Measurements from ENCODE around the gene ADAMTSL3. TPM values are rescaled to one million over a fixed set of nuclear protein-coding genes. Genes with fewer than 3 reads are reported as not detected.

The ADAMTSL3 gene
- total RNA-seq, 2 donors from 2014 or later = 12.2 to 21.2 TPM

DNA sequence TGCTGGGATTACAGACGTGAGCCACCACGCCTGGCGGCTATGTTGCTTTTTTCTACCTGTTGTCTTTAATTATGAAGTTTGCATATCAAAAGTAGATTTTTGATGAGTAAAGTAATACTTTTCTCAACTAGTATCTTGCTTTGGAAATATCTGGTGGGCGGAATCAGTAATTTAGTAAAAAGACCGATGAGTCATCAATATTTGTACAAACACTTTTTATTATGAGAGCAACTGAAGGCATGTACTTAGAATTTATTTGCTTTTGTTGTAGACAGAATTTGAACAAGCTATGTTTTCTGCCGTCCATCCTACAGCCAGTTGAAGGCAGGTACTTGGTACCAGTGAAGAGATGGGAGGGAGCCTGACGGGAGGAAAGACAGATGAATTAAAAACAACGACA lies 164.7 kb downstream of the ADAMTSL3 start:
- Histone ChIP-seq H3K27ac (no peak overlapping the region), H3K27me3 (no peaks in the 10 kb centered on the region), H3K4me1 (no peaks in the 10 kb centered on the region), H3K36me3 (no peaks in the 10 kb centered on the region), H3K4me3 (no peak overlapping the region), H3K9me3 (no peaks in the 10 kb centered on the region)
- no peak for DNase-seq (ENCODE audit: low spot score)
- TF ChIP-seq, protein P1, sequence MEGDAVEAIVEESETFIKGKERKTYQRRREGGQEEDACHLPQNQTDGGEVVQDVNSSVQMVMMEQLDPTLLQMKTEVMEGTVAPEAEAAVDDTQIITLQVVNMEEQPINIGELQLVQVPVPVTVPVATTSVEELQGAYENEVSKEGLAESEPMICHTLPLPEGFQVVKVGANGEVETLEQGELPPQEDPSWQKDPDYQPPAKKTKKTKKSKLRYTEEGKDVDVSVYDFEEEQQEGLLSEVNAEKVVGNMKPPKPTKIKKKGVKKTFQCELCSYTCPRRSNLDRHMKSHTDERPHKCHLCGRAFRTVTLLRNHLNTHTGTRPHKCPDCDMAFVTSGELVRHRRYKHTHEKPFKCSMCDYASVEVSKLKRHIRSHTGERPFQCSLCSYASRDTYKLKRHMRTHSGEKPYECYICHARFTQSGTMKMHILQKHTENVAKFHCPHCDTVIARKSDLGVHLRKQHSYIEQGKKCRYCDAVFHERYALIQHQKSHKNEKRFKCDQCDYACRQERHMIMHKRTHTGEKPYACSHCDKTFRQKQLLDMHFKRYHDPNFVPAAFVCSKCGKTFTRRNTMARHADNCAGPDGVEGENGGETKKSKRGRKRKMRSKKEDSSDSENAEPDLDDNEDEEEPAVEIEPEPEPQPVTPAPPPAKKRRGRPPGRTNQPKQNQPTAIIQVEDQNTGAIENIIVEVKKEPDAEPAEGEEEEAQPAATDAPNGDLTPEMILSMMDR (IDR thresholded peaks at IDR 0.05) = no peak

DNA sequence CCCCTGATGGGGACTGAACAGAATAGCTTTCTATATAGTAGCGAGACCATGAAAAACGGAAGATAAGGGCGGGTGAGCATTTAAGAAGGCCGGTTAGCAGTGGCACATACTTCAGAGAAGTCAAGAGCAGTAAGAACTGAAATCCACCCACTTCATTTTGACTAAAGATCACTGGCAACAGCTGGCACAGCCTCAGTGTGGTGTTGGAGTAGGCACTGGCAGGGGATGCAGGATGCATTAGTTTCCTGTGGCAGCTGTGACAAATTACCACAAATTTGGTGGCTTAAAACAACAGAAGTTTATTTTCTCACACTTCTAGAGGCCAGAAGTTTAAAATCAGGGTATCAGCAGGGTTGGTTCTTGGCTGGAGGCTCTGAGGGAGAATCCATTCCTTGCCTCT lies 176.5 kb downstream of the ADAMTSL3 start:
- no peaks in the 10 kb centered on the region for H3K36me3 ChIP-seq
- no peaks in the 10 kb centered on the region for H3K27me3 ChIP-seq
- no peak for DNase-seq (ENCODE audit: low spot score)
- no peaks in the 10 kb centered on the region for H3K9me3 ChIP-seq
- H3K27ac ChIP-seq = no peak overlapping the region
- H3K4me3 ChIP-seq = no peak overlapping the region
- H3K4me1 ChIP-seq = no peaks in the 10 kb centered on the region
- TF ChIP-seq, protein P1 (IDR thresholded peaks at IDR 0.05) = no peak

DNA sequence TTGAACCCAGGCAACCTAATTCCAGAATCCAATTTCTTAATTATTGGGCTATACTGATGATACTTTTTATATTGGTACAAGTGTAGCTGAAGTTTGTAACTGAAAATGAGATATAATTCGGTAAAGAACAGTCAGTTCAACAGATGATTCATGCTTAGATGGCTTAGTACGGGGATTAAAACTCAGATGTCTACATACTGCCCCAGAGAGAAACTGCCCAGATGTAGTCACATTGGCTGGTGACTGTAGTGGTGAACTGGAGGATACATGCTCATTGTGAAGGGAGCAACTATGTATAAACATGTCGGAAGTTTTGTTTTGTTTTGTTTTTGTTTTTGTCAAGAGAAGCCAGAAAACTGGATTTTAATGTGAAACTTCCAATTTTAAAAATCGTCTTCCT lies 179.6 kb downstream of the ADAMTSL3 start:
- TF ChIP-seq, protein P1 (IDR thresholded peaks at IDR 0.05) = no peak
- Histone ChIP-seq H3K4me1 (no peaks in the 10 kb centered on the region), H3K9me3 (no peaks in the 10 kb centered on the region), H3K27ac (no peak overlapping the region), H3K36me3 (no peaks in the 10 kb centered on the region), H3K4me3 (no peak overlapping the region), H3K27me3 (no peaks in the 10 kb centered on the region)
- no peak for DNase-seq (ENCODE audit: low spot score)

DNA sequence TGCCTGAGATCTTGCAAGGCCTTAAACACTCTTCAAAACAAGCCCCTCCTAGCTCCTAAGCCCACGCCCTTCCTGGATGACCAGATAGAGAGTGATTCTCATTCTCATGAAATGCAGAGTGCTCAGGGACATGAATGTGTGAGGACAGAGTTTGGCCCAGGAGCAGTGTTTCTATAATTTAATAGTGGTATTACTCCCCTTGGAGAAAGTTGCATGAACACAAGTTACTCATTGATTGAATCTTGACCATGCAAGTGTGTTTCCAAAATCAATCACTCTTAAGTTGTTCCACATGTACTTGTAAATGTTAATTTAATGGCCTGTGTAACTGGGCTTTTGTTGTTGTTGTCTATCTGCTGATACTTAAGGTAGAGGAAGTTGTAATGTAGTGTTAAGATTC lies 181.6 kb downstream of the ADAMTSL3 start:
- no peak overlapping the region for H3K27ac ChIP-seq

DNA sequence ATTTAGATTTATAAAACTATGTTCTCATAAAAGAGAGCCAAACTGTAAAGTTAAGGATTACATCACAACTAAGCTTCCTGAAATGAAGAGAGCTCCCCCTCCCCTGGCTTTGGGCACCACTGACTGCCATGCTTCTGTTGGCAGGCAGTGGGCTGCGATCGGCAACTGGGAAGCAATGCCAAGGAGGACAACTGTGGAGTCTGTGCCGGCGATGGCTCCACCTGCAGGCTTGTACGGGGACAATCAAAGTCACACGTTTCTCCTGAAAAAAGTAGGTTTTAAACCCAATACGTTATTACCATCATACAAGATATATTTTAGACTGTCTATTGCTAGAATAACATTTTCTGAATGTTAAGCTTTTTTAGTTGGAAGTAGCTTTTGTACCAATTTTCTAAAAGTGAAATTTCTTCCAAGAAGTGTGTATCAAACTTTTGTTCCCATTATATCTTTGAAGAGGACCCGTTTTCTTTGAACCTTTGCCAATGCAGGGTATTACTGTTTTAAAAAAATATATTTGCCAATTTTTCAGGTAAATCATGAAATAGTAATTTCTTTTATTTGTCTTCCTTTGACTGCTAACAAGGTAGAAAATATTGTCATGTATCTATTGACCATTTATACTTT lies 184.1 kb downstream of the ADAMTSL3 start:
- TF ChIP-seq, protein P1 (IDR thresholded peaks at IDR 0.05) = peak in 1 of 2 donors; percentile 66
- Histone ChIP-seq H3K36me3 (no peaks in the 10 kb centered on the region), H3K27ac (no peak overlapping the region), H3K9me3 (no peaks in the 10 kb centered on the region), H3K4me3 (no peak overlapping the region), H3K4me1 (peaks cover 0 to 5% of the 10 kb centered on the region in 2 donors), H3K27me3 (no peaks in the 10 kb centered on the region)
- DNase-seq (ENCODE audit: low spot score) = no peak

More for the DNA sequence above, 181.6 kb downstream of the ADAMTSL3 start:
- H3K4me3 ChIP-seq = no peak overlapping the region
- H3K27me3 ChIP-seq = no peaks in the 10 kb centered on the region
- H3K9me3 ChIP-seq = no peaks in the 10 kb centered on the region
- TF ChIP-seq, protein P1 (IDR thresholded peaks at IDR 0.05) = no peak
- no peaks in the 10 kb centered on the region for H3K4me1 ChIP-seq
- DNase-seq (ENCODE audit: low spot score) = no peak
- H3K36me3 ChIP-seq = no peaks in the 10 kb centered on the region

DNA sequence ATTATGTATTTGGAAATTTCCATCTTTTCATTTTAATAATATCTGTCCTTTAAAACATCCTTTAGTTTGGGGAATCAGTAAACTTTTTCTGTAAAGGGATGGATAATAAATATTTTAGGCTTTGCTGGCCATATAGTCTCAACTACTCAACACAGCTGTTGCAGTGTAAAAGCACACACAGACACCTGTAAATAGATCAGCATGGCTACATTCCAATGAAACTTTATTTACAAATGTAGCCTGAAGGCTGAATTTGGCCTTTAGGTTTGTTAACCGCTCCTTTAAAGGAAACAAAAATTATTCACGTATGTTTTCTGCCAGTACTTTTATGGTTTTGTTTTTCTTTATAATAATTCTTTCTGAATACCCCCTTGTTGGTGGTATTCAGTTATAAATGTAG lies 184.8 kb downstream of the ADAMTSL3 start:
- TF ChIP-seq, protein P1 (IDR thresholded peaks at IDR 0.05) = no peak
- Histone ChIP-seq H3K36me3 (no peaks in the 10 kb centered on the region), H3K27ac (no peak overlapping the region), H3K9me3 (no peaks in the 10 kb centered on the region), H3K4me1 (peaks cover 0 to 12% of the 10 kb centered on the region in 2 donors), H3K4me3 (no peak overlapping the region), H3K27me3 (no peaks in the 10 kb centered on the region)
- DNase-seq (ENCODE audit: low spot score) = no peak

Data from right atrium auricular region (tissue), 2 donors.